ENCODE data around the gene ISLR2.

Gene ISLR2

DNA sequence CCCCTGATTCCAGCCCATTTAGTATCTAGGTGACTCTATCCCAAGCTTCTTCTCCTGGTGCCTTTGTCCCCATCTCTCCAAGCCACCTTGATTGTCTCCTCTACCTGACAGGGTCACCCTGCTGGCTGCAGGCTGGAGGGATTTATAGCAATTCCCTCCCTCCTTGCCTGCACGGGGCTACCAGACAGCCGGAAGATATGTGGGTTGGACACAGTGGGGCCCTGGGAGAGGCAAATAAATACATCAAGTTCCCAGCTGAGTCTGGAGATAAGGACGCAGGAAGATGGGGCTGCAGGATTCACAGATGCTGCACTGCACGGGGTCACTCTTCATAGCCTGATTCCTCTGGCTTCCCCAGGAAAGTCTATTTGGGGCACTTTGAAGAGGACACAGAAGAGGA is 9.3 kb upstream of the ISLR2 start:
- no peaks in the 10 kb centered on the region for H3K36me3 ChIP-seq (ENCODE audit: insufficient read depth, low read length)
- no peak overlapping the region for H2AFZ ChIP-seq (ENCODE audit: low read depth, low read length)
- no peaks in the 10 kb centered on the region for H3K9me3 ChIP-seq (ENCODE audit: insufficient read depth, low read length, severe bottlenecking)
- H3K27me3 ChIP-seq (ENCODE audit: insufficient read depth, low read length, poor library complexity) = no peaks in the 10 kb centered on the region
- H3K27ac ChIP-seq (ENCODE audit: low read length) = no peak overlapping the region
- H3K4me2 ChIP-seq (ENCODE audit: insufficient read depth, low read length) = no peak overlapping the region
- no peaks in the 10 kb centered on the region for H4K20me1 ChIP-seq (ENCODE audit: insufficient read depth, low read length)
- no peak for DNase-seq
- no peaks in the 10 kb centered on the region for H3K79me2 ChIP-seq (ENCODE audit: insufficient read depth, low read length)
- no peak overlapping the region for H3K9ac ChIP-seq (ENCODE audit: low read depth, low read length)
- no peak for TF ChIP-seq CTCF (IDR thresholded peaks at IDR 0.05; ENCODE audit: borderline replicate concordance, extremely low read depth, low read length, poor library complexity, severe bottlenecking)
- no peak for TF ChIP-seq EZH2 (IDR thresholded peaks at IDR 0.05; ENCODE audit: borderline replicate concordance, low read depth, low read length, severe bottlenecking)
- no peak for ATAC-seq (ENCODE audit: insufficient read depth, low read depth)
- no peak overlapping the region for H3K4me3 ChIP-seq (ENCODE audit: low read depth in 1 of 2, low read length in 2 of 2)
- H3K4me1 ChIP-seq (ENCODE audit: insufficient read depth, low read length) = peaks cover 10% of the 10 kb centered on the region; the same call in 1 of the 2 replicates

DNA sequence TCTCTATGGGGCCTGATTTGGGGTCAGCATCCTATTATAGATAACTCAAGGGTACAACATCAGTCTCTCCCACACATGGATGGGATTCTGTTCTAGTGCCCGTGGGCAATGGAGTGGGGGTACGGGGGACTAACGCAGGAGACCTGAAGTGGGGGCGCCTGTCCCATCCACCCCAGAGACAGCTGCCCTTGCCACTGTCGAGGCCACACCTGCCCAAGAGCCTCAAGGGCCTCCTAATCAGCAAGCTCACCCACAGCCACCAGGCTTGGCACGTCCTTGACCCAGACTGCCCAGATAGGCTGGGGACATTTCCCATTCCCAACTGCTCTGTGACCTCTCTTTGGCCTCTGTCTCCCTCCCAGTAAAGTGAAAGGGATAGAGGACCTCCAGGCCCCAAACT is 8.5 kb upstream of the ISLR2 start:
- DNase-seq (no peak), ATAC-seq (ENCODE audit: insufficient read depth, low read depth) (no peak)
- Histone ChIP-seq H3K9ac (ENCODE audit: low read depth, low read length) (no peak overlapping the region), H3K27me3 (ENCODE audit: insufficient read depth, low read length, poor library complexity) (no peaks in the 10 kb centered on the region), H3K4me1 (ENCODE audit: insufficient read depth, low read length) (peaks cover 10% of the 10 kb centered on the region; the same call in 1 of the 2 replicates), H3K36me3 (ENCODE audit: insufficient read depth, low read length) (no peaks in the 10 kb centered on the region), H3K9me3 (ENCODE audit: insufficient read depth, low read length, severe bottlenecking) (no peaks in the 10 kb centered on the region), H2AFZ (ENCODE audit: low read depth, low read length) (no peak overlapping the region), H3K4me3 (ENCODE audit: low read depth in 1 of 2, low read length in 2 of 2) (no peak overlapping the region), H4K20me1 (ENCODE audit: insufficient read depth, low read length) (no peaks in the 10 kb centered on the region), H3K27ac (ENCODE audit: low read length) (no peak overlapping the region), H3K4me2 (ENCODE audit: insufficient read depth, low read length) (no peak overlapping the region), H3K79me2 (ENCODE audit: insufficient read depth, low read length) (no peaks in the 10 kb centered on the region)
- no peak for TF ChIP-seq CTCF (IDR thresholded peaks at IDR 0.05; ENCODE audit: borderline replicate concordance, extremely low read depth, low read length, poor library complexity, severe bottlenecking)
- TF ChIP-seq EZH2 (IDR thresholded peaks at IDR 0.05; ENCODE audit: borderline replicate concordance, low read depth, low read length, severe bottlenecking) = no peak

DNA sequence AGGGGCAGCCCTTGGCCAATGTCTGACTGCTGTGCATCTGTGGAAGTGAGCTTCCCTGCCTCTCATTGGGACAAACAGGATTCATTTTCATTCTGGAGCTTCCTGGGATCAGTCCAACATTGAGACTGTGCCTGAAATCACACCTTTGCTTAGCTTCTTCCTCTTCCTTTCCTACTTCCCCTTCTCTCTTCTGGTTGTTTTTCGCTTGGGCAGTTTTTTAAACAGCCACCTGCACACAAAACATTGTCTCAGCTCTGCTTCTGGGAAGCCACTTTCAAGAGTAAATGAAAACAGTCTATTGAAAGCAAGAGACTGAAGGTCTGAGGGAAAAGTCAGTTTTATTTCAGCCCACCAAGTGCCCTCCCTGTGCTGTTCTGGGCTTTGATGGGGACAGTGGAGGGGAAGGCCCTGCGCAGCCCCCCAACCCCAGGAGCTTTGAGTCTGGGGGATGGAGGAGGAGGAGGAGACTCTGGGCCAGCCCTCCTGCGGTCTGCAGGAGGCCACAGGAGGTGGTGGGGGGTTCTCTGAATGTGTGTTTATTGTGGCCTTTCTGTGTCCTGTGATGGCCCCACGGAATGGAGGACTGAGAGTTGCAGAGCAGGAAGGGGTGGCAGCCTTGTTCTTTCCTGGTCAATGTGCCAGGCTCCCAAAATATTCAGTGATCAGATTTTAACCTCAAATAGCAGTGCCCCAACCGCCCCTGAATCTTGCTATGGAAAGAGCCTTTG is 7.8 kb upstream of the ISLR2 start:
- Histone ChIP-seq H2AFZ (ENCODE audit: low read depth, low read length) (no peak overlapping the region), H3K4me2 (ENCODE audit: insufficient read depth, low read length) (no peak overlapping the region), H3K4me3 (ENCODE audit: low read depth in 1 of 2, low read length in 2 of 2) (no peak overlapping the region), H4K20me1 (ENCODE audit: insufficient read depth, low read length) (no peaks in the 10 kb centered on the region; the same call in 1 of the 2 replicates), H3K9ac (ENCODE audit: low read depth, low read length) (no peak overlapping the region), H3K27ac (ENCODE audit: low read length) (no peak overlapping the region), H3K27me3 (ENCODE audit: insufficient read depth, low read length, poor library complexity) (no peaks in the 10 kb centered on the region), H3K79me2 (ENCODE audit: insufficient read depth, low read length) (no peaks in the 10 kb centered on the region), H3K9me3 (ENCODE audit: insufficient read depth, low read length, severe bottlenecking) (no peaks in the 10 kb centered on the region), H3K4me1 (ENCODE audit: insufficient read depth, low read length) (peaks cover 10% of the 10 kb centered on the region; the same call in 1 of the 2 replicates), H3K36me3 (ENCODE audit: insufficient read depth, low read length) (no peaks in the 10 kb centered on the region)
- ATAC-seq (ENCODE audit: insufficient read depth, low read depth) (no peak), DNase-seq (no peak)
- no peak for TF ChIP-seq EZH2 (IDR thresholded peaks at IDR 0.05; ENCODE audit: borderline replicate concordance, low read depth, low read length, severe bottlenecking)
- no peak for TF ChIP-seq CTCF (IDR thresholded peaks at IDR 0.05; ENCODE audit: borderline replicate concordance, extremely low read depth, low read length, poor library complexity, severe bottlenecking)
